GM10266 (cell line): Measurements from ENCODE around the gene KHDC4.

Experiments used
- DNase-seq: peaks from one replicate; pipeline ENCODE4 v3.0.0; 2012; ENCODE audit errors: extremely low spot score
- CTCF ChIP-seq: IDR thresholded peaks from 2 replicates; pipeline ENCODE4 v1.5.1; 2012; ENCODE audit warnings: mild to moderate bottlenecking, low read depth; ENCODE audit not compliant: control insufficient read depth, insufficient read depth; ENCODE audit errors: missing control alignments

KHDC4 gene

GRCh38 chr1:155974208-155975115 lies 40.2 kb upstream of the KHDC4 start:
- DNase-seq = no peak
- no peak for TF ChIP-seq CTCF

GRCh38 chr1:155973723-155974122 lies 39.5 kb upstream of the KHDC4 start:
- no peak for TF ChIP-seq CTCF
- no peak for DNase-seq

- TF ChIP-seq CTCF = no peak
Observed at GRCh38 chr1:155971910-155972809, 37.9 kb upstream of the KHDC4 start.

DNA sequence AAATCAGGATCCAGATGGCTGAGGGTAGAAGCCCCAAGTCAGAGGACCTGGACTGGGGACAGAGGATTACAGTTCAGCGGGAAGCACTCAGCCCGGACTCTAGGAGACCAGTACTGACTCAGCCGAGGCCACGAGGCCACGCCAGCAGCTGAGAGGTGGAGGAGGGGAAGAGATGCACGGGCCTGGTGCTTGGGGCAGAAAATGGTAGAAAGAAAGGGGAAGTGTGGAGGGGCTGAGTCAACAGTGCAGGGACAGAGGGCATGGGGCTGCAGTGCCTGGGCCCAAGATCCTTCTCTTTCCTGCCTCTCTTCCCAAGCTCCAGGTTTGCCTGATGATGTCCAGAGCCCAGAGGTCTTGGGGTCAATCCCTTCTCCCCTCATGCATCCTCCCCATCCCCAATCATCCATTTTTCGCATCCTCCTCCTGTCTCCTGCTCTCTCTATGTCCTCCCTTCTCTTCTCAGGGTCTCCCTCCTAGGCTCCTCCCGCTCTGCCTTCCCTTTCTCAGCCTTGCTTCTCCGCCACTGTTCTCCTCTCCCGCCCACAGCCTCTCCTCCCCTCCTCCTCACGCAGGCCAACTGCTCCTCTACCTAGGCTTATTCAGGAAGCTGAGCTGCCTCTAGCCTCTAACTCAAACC lies 36.4 kb upstream of the KHDC4 start:
- DNase-seq = peak; percentile 75
- TF ChIP-seq CTCF = no peak

More at GRCh38 chr1:155971910-155972809, 37.9 kb upstream of the KHDC4 start:
- DNase-seq = no peak

- TF ChIP-seq CTCF = no peak
- no peak for DNase-seq
Observed at GRCh38 chr1:155969377-155969791, 35.2 kb upstream of the KHDC4 start.

GRCh38 chr1:155968670-155969069 lies 34.5 kb upstream of the KHDC4 start:
- DNase-seq = no peak

More at GRCh38 chr1:155968670-155969069, 34.5 kb upstream of the KHDC4 start:
- TF ChIP-seq CTCF = no peak
